HepG2 (cell line): ENCODE results near the gene SUCLG1. TPM values are rescaled to one million over a fixed set of nuclear protein-coding genes. Genes with fewer than 3 reads are reported as not detected.
A peak's percentile ranks its signal among the peaks of the same experiment; 100 is the strongest.

Experiments
- ASH2L ChIP-seq: fragments of 300-600, 200-600 bp; sonication (generic); IDR thresholded peaks from 2 replicates; pipeline ENCODE4 v1.7.0; 2017; ENCODE audit warnings: low read depth, mild to moderate bottlenecking, moderate library complexity, mixed read lengths, low read length; ENCODE audit not compliant: insufficient read length
- JDP2 ChIP-seq: sonication (generic); formaldehyde crosslinking; IDR thresholded peaks from 2 replicates; pipeline ENCODE4 v1.8.1; 2022; ENCODE audit warnings: missing genetic modification reagents, borderline replicate concordance
- SALL1 ChIP-seq: sonication (generic); formaldehyde crosslinking; IDR thresholded peaks from 2 replicates; pipeline ENCODE4 v1.8.0; 2022; ENCODE audit warnings: mild to moderate bottlenecking, missing genetic modification reagents
- SMC3 ChIP-seq: IDR thresholded peaks from 2 replicates; pipeline ENCODE4 v1.6.1; 2011; ENCODE audit warnings: low read length, improper control_type of control experiment
- SOX6 ChIP-seq, 2 experiments: fragments of 450-650 bp in 1 of 2; sonication (generic) in 1 of 2; formaldehyde crosslinking in 1 of 2; IDR thresholded peaks; 2 replicates each; pipeline versions ENCODE4 v1.4.0 to v1.6.1; 2017 to 2020; ENCODE audit warnings: antibody characterized with exemption in 1 of 2, mild to moderate bottlenecking in 1 of 2, missing genetic modification reagents in 1 of 2
- ZNF17 ChIP-seq: sonication (generic); formaldehyde crosslinking; IDR thresholded peaks from 2 replicates; pipeline ENCODE4 v1.5.0; 2020; ENCODE audit warnings: mild to moderate bottlenecking, missing genetic modification reagents
- ZNF274 ChIP-seq: sonication (generic); formaldehyde crosslinking; IDR thresholded peaks from 2 replicates; pipeline ENCODE4 v1.5.1; 2020; ENCODE audit warnings: mild to moderate bottlenecking, missing genetic modification reagents
- ZNF33B ChIP-seq: sonication (generic); formaldehyde crosslinking; IDR thresholded peaks from 2 replicates; pipeline ENCODE4 v1.5.1; 2020; ENCODE audit warnings: mild to moderate bottlenecking, missing genetic modification reagents
- polyA plus RNA-seq, 8 experiments: library from polyadenylated mRNA; depleted of rRNA in 3 of 8; stranded (reverse) in 7 of 8; unstranded in 1 of 8; fragments of >200 nt; fragmentation: Illumina TruSeq in 4 of 8; extraction: Trizol in 4 of 8; gene quantifications; 2 replicates each; pipeline versions ENCODE4 v1.2.1 to v1.2.3, GENCODE V29; 2011 to 2016; ENCODE audit warnings: low read depth in 4 of 8, missing spikeins in 1 of 8, mixed read lengths in 1 of 8; ENCODE audit not compliant: insufficient read depth in 1 of 8
- total RNA-seq, 5 experiments: library from RNA; depleted of rRNA; stranded (reverse); fragments of >200 nt; fragmentation: Illumina TruSeq; extraction: Trizol; gene quantifications; 2 replicates each; pipeline ENCODE4 v1.2.3, GENCODE V29; 2016; ENCODE audit warnings: low read depth in 1 of 5
- TF ChIP-seq, protein P1 (sequence below): sonication (generic); formaldehyde crosslinking; IDR thresholded peaks from 2 replicates; pipeline ENCODE4 v1.9.0; 2021; ENCODE audit warnings: missing genetic modification reagents, borderline replicate concordance
- TF ChIP-seq, protein P2 (sequence below): sonication (generic); formaldehyde crosslinking; IDR thresholded peaks from 2 replicates; pipeline ENCODE4 v1.8.1; 2023; ENCODE audit warnings: missing genetic modification reagents, mild to moderate bottlenecking, borderline replicate concordance
- TF ChIP-seq, protein P3 (sequence below): sonication (generic); formaldehyde crosslinking; IDR thresholded peaks from 2 replicates; pipeline ENCODE4 v1.4.0; 2020; ENCODE audit warnings: missing genetic modification reagents
- TF ChIP-seq, protein P4 (sequence below): sonication (generic); formaldehyde crosslinking; IDR thresholded peaks from 2 replicates; pipeline ENCODE4 v1.4.0; 2020; ENCODE audit warnings: missing genetic modification reagents, mild to moderate bottlenecking, borderline replicate concordance
- TF ChIP-seq, protein P5 (sequence below): sonication (generic); formaldehyde crosslinking; IDR thresholded peaks from 2 replicates; pipeline ENCODE4 v1.8.0; 2022; ENCODE audit warnings: missing genetic modification reagents, mild to moderate bottlenecking, inconsistent platforms, borderline replicate concordance
- TF ChIP-seq, protein P6 (sequence below): sonication (generic); formaldehyde crosslinking; conservative IDR thresholded peaks from 2 replicates; pipeline ENCODE4 v1.8.0; 2022; ENCODE audit warnings: missing genetic modification reagents
- TF ChIP-seq, protein P7 (sequence below): sonication (generic); formaldehyde crosslinking; IDR thresholded peaks from 2 replicates; pipeline ENCODE4 v1.8.0; 2022; ENCODE audit warnings: mild to moderate bottlenecking, missing genetic modification reagents, moderate library complexity

The SUCLG1 gene
- total and polyA plus RNA-seq, 2 of the 13 experiments (the other 11 are each of a cell fraction or from before 2014, with no cell fraction given) = 58.7 to 121 TPM

DNA sequence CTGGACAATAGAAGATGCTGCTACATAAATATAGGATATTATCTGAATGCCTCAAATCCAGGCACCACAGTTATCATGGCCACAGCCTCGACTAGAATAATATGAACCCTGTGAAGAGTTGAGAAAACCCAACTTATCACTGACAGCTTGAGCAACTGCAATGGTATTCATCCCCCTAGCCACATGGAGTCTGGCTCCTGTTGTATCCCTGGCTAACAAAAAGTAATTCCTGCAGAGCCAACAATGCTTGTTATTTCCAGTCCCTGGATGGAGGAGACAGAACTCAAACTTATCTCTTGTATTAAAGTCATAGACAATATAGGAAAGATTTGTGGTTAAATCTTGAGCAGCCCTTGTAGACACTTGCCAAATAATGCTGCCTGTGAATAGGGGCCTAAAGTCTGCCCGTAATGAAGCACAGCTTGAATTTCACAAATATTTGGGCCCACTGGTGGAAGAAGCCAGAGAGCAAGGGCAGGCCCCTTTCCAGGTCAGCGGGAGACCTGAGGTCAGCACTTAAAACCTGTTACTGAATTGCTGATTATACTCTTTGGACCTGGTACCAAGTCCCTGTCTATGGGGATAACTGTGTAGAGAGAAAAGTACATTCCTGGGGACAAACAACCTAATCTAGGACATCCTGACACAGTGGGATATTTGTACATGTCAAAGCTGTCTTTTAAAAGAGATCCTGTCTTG lies 28.4 kb upstream of the SUCLG1 start (continued):
- TF ChIP-seq, protein P1, sequence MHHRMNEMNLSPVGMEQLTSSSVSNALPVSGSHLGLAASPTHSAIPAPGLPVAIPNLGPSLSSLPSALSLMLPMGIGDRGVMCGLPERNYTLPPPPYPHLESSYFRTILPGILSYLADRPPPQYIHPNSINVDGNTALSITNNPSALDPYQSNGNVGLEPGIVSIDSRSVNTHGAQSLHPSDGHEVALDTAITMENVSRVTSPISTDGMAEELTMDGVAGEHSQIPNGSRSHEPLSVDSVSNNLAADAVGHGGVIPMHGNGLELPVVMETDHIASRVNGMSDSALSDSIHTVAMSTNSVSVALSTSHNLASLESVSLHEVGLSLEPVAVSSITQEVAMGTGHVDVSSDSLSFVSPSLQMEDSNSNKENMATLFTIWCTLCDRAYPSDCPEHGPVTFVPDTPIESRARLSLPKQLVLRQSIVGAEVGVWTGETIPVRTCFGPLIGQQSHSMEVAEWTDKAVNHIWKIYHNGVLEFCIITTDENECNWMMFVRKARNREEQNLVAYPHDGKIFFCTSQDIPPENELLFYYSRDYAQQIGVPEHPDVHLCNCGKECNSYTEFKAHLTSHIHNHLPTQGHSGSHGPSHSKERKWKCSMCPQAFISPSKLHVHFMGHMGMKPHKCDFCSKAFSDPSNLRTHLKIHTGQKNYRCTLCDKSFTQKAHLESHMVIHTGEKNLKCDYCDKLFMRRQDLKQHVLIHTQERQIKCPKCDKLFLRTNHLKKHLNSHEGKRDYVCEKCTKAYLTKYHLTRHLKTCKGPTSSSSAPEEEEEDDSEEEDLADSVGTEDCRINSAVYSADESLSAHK = no peak
- no peak for TF ChIP-seq SOX6 (IDR thresholded peaks at IDR 0.05)
- TF ChIP-seq SOX6 (CRISPR knock-in tag; IDR thresholded peaks at IDR 0.05) = peak; percentile 77
- no peak for TF ChIP-seq JDP2 (CRISPR knock-in tag)
- TF ChIP-seq ZNF274 (CRISPR knock-in tag) = no peak
- TF ChIP-seq, protein P2, sequence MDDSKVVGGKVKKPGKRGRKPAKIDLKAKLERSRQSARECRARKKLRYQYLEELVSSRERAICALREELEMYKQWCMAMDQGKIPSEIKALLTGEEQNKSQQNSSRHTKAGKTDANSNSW (CRISPR knock-in tag) = no peak
- TF ChIP-seq, protein P3, sequence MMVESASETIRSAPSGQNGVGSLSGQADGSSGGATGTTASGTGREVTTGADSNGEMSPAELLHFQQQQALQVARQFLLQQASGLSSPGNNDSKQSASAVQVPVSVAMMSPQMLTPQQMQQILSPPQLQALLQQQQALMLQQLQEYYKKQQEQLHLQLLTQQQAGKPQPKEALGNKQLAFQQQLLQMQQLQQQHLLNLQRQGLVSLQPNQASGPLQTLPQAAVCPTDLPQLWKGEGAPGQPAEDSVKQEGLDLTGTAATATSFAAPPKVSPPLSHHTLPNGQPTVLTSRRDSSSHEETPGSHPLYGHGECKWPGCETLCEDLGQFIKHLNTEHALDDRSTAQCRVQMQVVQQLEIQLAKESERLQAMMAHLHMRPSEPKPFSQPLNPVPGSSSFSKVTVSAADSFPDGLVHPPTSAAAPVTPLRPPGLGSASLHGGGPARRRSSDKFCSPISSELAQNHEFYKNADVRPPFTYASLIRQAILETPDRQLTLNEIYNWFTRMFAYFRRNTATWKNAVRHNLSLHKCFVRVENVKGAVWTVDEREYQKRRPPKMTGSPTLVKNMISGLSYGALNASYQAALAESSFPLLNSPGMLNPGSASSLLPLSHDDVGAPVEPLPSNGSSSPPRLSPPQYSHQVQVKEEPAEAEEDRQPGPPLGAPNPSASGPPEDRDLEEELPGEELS = peak; percentile 64
- TF ChIP-seq ZNF33B (CRISPR knock-in tag) = no peak
- no peak for TF ChIP-seq SMC3
- TF ChIP-seq, protein P4, sequence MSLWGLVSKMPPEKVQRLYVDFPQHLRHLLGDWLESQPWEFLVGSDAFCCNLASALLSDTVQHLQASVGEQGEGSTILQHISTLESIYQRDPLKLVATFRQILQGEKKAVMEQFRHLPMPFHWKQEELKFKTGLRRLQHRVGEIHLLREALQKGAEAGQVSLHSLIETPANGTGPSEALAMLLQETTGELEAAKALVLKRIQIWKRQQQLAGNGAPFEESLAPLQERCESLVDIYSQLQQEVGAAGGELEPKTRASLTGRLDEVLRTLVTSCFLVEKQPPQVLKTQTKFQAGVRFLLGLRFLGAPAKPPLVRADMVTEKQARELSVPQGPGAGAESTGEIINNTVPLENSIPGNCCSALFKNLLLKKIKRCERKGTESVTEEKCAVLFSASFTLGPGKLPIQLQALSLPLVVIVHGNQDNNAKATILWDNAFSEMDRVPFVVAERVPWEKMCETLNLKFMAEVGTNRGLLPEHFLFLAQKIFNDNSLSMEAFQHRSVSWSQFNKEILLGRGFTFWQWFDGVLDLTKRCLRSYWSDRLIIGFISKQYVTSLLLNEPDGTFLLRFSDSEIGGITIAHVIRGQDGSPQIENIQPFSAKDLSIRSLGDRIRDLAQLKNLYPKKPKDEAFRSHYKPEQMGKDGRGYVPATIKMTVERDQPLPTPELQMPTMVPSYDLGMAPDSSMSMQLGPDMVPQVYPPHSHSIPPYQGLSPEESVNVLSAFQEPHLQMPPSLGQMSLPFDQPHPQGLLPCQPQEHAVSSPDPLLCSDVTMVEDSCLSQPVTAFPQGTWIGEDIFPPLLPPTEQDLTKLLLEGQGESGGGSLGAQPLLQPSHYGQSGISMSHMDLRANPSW (CRISPR knock-in tag) = no peak
- TF ChIP-seq, protein P5, sequence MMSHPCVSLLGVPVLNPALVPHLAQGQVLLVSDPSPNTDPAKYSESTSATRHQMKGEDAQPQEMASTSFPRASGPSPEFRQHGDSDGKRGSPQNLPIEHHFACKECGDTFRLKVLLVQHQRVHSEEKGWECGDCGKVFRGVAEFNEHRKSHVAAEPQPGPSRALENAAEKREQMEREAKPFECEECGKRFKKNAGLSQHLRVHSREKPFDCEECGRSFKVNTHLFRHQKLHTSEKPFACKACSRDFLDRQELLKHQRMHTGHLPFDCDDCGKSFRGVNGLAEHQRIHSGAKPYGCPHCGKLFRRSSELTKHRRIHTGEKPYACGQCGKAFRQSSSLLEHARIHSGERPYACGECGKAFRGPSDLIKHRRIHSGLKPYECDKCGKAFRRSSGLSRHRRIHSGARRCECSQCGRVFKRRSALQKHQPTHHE (CRISPR knock-in tag) = no peak
- TF ChIP-seq ASH2L = peak; percentile 40
- TF ChIP-seq ZNF17 (CRISPR knock-in tag) = no peak
- TF ChIP-seq, protein P6, sequence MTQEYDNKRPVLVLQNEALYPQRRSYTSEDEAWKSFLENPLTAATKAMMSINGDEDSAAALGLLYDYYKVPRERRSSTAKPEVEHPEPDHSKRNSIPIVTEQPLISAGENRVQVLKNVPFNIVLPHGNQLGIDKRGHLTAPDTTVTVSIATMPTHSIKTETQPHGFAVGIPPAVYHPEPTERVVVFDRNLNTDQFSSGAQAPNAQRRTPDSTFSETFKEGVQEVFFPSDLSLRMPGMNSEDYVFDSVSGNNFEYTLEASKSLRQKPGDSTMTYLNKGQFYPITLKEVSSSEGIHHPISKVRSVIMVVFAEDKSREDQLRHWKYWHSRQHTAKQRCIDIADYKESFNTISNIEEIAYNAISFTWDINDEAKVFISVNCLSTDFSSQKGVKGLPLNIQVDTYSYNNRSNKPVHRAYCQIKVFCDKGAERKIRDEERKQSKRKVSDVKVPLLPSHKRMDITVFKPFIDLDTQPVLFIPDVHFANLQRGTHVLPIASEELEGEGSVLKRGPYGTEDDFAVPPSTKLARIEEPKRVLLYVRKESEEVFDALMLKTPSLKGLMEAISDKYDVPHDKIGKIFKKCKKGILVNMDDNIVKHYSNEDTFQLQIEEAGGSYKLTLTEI (CRISPR knock-in tag) = no peak
- peak; percentile 74 for TF ChIP-seq SALL1
- TF ChIP-seq, protein P7, sequence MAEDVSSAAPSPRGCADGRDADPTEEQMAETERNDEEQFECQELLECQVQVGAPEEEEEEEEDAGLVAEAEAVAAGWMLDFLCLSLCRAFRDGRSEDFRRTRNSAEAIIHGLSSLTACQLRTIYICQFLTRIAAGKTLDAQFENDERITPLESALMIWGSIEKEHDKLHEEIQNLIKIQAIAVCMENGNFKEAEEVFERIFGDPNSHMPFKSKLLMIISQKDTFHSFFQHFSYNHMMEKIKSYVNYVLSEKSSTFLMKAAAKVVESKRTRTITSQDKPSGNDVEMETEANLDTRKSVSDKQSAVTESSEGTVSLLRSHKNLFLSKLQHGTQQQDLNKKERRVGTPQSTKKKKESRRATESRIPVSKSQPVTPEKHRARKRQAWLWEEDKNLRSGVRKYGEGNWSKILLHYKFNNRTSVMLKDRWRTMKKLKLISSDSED (CRISPR knock-in tag) = no peak
